ES-I3 (cell line): ENCODE data around the gene MRPL16.
A peak's percentile ranks its signal among the peaks of the same experiment; 100 is the strongest.
"Not testable (repeated sequence)": the region's sequence is repeated elsewhere in the genome, so short reads cannot be mapped to it uniquely, and the experiment has no call there.

ENCODE experiments used
- H3K36me3 ChIP-seq: 2 replicates; pipeline ENCODE4 v1.6.1; 2013; ENCODE audit warnings: mild to moderate bottlenecking, low read length, control low read depth, moderate library complexity; ENCODE audit not compliant: insufficient read depth
- H3K4me1 ChIP-seq: 2 replicates; pipeline ENCODE4 v1.6.1; 2013; ENCODE audit warnings: mild to moderate bottlenecking, control low read depth, low read length; ENCODE audit not compliant: insufficient read depth
- H3K9ac ChIP-seq: 2 replicates; pipeline ENCODE4 v1.6.1; 2013; ENCODE audit warnings: low read depth, mild to moderate bottlenecking, low read length, moderate library complexity
- H3K9me3 ChIP-seq: 2 replicates; pipeline ENCODE4 v1.6.1; 2013; ENCODE audit warnings: mild to moderate bottlenecking, low read length, moderate library complexity; ENCODE audit not compliant: control insufficient read depth, insufficient read depth

Gene MRPL16

GRCh38 chr11:59810189-59810910, at the start of gene MRPL16:
TSS of gene MRPL16 (minus strand) at chr11:59810778. CDS start at chr11:59810658, 120 bp downstream.
- Histone ChIP-seq H3K9me3 (no peaks in the 10 kb centered on the region; the same call in 1 of the 2 replicates), H3K4me1 (peaks cover 14% of the 10 kb centered on the region), H3K36me3 (peaks cover 17% of the 10 kb centered on the region), H3K9ac (peak within 1 kb of the TSS; percentile 98)

GRCh38 chr11:59859673-59860072, 49.1 kb upstream of the MRPL16 start:
- Histone ChIP-seq H3K9ac (no peak overlapping the region), H3K36me3 (no peaks in the 10 kb centered on the region), H3K9me3 (no peaks in the 10 kb centered on the region), H3K4me1 (peaks cover 16% of the 10 kb centered on the region)

GRCh38 chr11:59857439-59858434, 47.2 kb upstream of the MRPL16 start:
- Histone ChIP-seq H3K9me3 (no peaks in the 10 kb centered on the region), H3K36me3 (no peaks in the 10 kb centered on the region), H3K9ac (no peak overlapping the region), H3K4me1 (peaks cover 16% of the 10 kb centered on the region)

GRCh38 chr11:59854871-59855270, 44.3 kb upstream of the MRPL16 start:
- Histone ChIP-seq H3K9ac (no peak overlapping the region), H3K4me1 (peaks cover 16% of the 10 kb centered on the region), H3K36me3 (no peaks in the 10 kb centered on the region), H3K9me3 (no peaks in the 10 kb centered on the region)

GRCh38 chr11:59851416-59851815, 40.8 kb upstream of the MRPL16 start:
- H3K9ac ChIP-seq, H3K4me1 ChIP-seq, H3K36me3 ChIP-seq, H3K9me3 ChIP-seq: not testable (repeated sequence)

- H3K9ac ChIP-seq, H3K9me3 ChIP-seq, H3K36me3 ChIP-seq, H3K4me1 ChIP-seq: not testable (repeated sequence)
These were observed 39.0 kb upstream of the MRPL16 start for GRCh38 chr11:59849551-59849950.

GRCh38 chr11:59849129-59849528, 38.6 kb upstream of the MRPL16 start:
- H3K9ac ChIP-seq: no peak overlapping the region
- no peaks in the 10 kb centered on the region for H3K4me1 ChIP-seq
- no peaks in the 10 kb centered on the region for H3K9me3 ChIP-seq
- no peaks in the 10 kb centered on the region for H3K36me3 ChIP-seq

- H3K9me3 ChIP-seq, H3K4me1 ChIP-seq, H3K9ac ChIP-seq, H3K36me3 ChIP-seq: not testable (repeated sequence)
These were observed 37.9 kb upstream of the MRPL16 start for GRCh38 chr11:59848439-59848838.

- H3K9ac ChIP-seq: no peak overlapping the region
- H3K4me1 ChIP-seq: no peaks in the 10 kb centered on the region
- H3K9me3 ChIP-seq: no peaks in the 10 kb centered on the region
These were observed 37.0 kb upstream of the MRPL16 start for GRCh38 chr11:59847626-59848025.

GRCh38 chr11:59846556-59846955, 36.0 kb upstream of the MRPL16 start:
- H3K9ac ChIP-seq: no peak overlapping the region
- H3K9me3 ChIP-seq: no peaks in the 10 kb centered on the region
- no peaks in the 10 kb centered on the region for H3K36me3 ChIP-seq
- H3K4me1 ChIP-seq: no peaks in the 10 kb centered on the region

More at GRCh38 chr11:59847626-59848025, 37.0 kb upstream of the MRPL16 start:
- no peaks in the 10 kb centered on the region for H3K36me3 ChIP-seq

- Histone ChIP-seq H3K36me3 (no peaks in the 10 kb centered on the region), H3K9ac (no peak within 1 kb of the TSS), H3K9me3 (no peaks in the 10 kb centered on the region), H3K4me1 (no peaks in the 10 kb centered on the region)
These were observed 34.8 kb upstream of the MRPL16 start, which contains the start of gene CBLIF for GRCh38 chr11:59845399-59845798. TSS of gene CBLIF (minus strand) at chr11:59845499. CDS start at chr11:59845453, 46 bp downstream.

- Histone ChIP-seq H3K4me1 (no peaks in the 10 kb centered on the region), H3K36me3 (no peaks in the 10 kb centered on the region), H3K9ac (no peak overlapping the region), H3K9me3 (no peaks in the 10 kb centered on the region)
These were observed 31.7 kb upstream of the MRPL16 start for GRCh38 chr11:59842316-59842715.

- no peaks in the 10 kb centered on the region for H3K9me3 ChIP-seq
- no peaks in the 10 kb centered on the region for H3K4me1 ChIP-seq
- H3K36me3 ChIP-seq: no peaks in the 10 kb centered on the region
- no peak overlapping the region for H3K9ac ChIP-seq
These were observed 30.9 kb upstream of the MRPL16 start for GRCh38 chr11:59841514-59841913.

GRCh38 chr11:59839615-59840014, 29.0 kb upstream of the MRPL16 start:
- Histone ChIP-seq H3K9me3 (no peaks in the 10 kb centered on the region), H3K4me1 (no peaks in the 10 kb centered on the region), H3K36me3 (no peaks in the 10 kb centered on the region), H3K9ac (no peak overlapping the region)
